Suprapubic skin (tissue), 4 donors: Measurements from ENCODE around the gene WNT6.

ENCODE experiments used
- CTCF ChIP-seq, 2 donors: fragments of 200-600 bp in 1 of 2; fragments of 450-650 bp in 1 of 2; sonication (generic) in 1 of 2; IDR thresholded peaks; one replicate each; pipeline ENCODE4 v1.5.1; 2016 to 2019; ENCODE audit warnings: antibody characterized with exemption in 2 of 2, mild to moderate bottlenecking in 1 of 2, moderate library complexity in 1 of 2
- EP300 ChIP-seq: sonication (generic); formaldehyde crosslinking; IDR thresholded peaks from one replicate; pipeline ENCODE4 v1.6.1; 2017; ENCODE audit warnings: antibody characterized with exemption
- POLR2A ChIP-seq, 2 donors: fragments of 450-650 bp; IDR thresholded peaks; one replicate each; pipeline ENCODE4 v1.6.1; 2017; ENCODE audit warnings: antibody characterized with exemption in 2 of 2, mild to moderate bottlenecking in 2 of 2, moderate library complexity in 2 of 2
- POLR2AphosphoS5 ChIP-seq, 3 donors: sonication (generic); formaldehyde crosslinking; IDR thresholded peaks; one replicate each; pipeline ENCODE4 v1.6.1; 2017; ENCODE audit warnings: antibody characterized with exemption in 3 of 3

- no peak for TF ChIP-seq CTCF (IDR thresholded peaks at IDR 0.05)
- TF ChIP-seq POLR2AphosphoS5 (IDR thresholded peaks at IDR 0.05) = no peak
- no peak for TF ChIP-seq POLR2A (IDR thresholded peaks at IDR 0.05)
- no peak for TF ChIP-seq EP300
These were observed 16.2 kb downstream of the WNT6 start for GRCh38 chr2:218875692-218876246.
